GM21447 (cell line): ENCODE data around the gene AEBP2.
"Not testable (repeated sequence)": the region's sequence is repeated elsewhere in the genome, so short reads cannot be mapped to it uniquely, and the experiment has no call there.

Source experiments
- ATAC-seq: cut with Tn5 transposase; IDR thresholded peaks from one replicate; pipeline ENCODE4 v1.9.1; 2021; ENCODE audit not compliant: unreplicated experiment

Gene AEBP2

GRCh38 chr12:19550626-19551025, 111.3 kb downstream of the AEBP2 start:
- no peak for ATAC-seq

GRCh38 chr12:19552441-19553097, 113.3 kb downstream of the AEBP2 start:
- not testable (repeated sequence) for ATAC-seq

DNA sequence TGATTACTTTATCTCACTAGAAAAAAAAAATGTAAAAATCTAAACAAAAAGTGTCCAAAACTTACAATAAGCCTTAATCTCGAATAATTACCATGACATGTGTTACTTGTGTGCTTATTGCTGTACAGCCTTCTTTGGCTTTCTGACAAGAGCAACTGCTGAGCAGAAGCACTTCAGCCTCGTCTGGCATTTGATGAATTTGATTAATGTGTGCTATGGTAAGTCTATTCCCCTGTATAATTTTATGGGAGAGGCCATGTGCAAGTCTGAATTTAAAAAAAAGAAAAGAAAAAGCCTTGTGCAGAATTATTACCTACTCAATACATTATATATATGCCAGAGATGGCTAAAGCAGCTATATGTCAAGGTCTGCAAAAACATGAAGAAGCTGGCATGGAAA, 113.9 kb downstream of the AEBP2 start:
- no peak for ATAC-seq

DNA sequence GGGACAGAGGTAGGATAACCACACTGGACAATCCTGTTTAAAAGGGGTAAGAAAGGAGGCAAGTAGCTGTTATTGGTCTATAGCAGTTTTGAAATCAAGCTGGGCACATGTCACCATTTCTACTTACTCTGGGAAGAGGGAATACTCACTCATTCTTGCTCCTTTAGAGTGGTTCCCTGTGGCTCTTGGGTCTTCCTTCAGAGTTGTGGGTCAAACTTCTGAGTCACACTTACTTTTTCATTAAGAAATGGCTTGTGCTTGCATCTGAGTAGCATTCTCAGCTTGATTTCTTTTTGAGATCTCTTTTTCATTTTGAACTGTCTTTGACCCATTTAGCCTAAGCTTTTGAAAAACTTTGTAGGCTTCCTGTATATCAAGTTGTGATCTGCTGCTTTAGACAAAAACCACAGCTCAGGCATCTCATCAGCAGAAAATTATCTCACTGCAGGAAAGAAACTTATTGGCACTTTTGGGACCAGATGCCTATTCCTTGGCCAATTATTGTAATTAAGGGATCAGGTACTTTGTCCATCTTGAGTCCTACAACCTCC, 122.2 kb downstream of the AEBP2 start:
- no peak for ATAC-seq
